Measurements from ENCODE around the gene DNAH6.

DNAH6 gene

DNA sequence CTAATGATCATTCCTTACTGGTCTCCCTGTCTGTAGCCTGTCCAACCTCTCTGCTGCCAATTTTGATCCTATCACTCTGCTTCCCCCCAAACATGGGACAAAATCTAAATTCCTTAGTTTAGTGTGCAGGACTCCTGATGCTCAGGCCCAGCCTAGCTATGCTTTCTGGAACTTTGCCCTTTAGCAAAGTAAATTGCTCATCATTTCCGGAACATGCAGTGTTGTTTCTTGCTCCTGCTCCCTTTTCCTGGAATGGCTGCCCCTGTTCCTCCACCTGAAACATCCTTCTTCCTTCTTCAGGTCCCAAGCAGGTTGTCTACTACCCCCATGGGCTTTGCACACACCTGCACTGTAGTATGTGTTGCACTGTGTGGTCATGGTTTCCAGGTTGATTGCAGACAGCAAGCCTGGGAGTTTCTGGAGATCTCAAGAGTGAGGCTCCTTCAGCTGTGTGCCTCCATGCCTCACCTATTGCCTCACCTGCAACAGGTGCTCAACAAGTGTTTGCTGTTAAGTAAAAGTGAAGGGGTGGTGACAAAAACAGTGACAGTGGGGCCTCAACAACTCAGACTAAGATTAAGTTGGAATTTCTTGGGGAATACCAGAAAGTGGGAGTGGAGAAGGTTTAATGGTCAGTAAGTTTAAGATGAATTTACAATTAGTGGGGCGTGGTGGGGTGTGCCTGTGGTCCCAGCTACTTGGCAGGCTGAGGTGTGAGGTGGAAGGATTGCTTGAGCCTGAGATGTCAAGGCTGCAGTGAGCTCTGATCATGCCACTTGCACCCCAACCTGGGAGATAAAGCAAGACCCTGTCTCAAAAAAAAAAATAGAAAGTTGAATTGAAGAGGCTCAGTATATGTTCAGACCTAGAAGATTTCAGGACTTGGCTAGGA is 120.0 kb downstream of the DNAH6 start:
- DNase-seq: no peak

GRCh38 chr2:84639751-84640150 is 123.5 kb downstream of the DNAH6 start:
- DNase-seq: no peak

DNA sequence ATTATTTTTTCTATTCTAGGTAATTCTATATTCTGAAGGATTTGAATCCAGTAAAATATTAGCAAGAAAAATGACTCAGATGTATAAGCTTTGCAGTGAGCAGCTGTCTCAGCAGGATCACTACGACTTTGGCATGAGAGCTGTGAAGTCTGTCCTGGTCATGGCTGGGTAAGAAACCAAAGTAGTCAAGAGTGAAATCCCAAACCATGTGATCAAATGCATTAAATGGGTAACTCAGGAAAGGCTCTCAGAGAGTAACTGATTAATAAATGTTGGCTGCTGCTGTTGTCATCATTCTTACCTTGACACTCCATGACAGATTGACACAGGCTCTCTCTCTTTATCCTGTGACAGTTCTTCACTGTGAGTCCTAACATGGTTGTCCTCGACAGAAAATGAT is 124.1 kb downstream of the DNAH6 start:
- DNase-seq: no peak

- DNase-seq: no peak
Observed at GRCh38 chr2:84641021-84641420, 124.7 kb downstream of the DNAH6 start.

DNA sequence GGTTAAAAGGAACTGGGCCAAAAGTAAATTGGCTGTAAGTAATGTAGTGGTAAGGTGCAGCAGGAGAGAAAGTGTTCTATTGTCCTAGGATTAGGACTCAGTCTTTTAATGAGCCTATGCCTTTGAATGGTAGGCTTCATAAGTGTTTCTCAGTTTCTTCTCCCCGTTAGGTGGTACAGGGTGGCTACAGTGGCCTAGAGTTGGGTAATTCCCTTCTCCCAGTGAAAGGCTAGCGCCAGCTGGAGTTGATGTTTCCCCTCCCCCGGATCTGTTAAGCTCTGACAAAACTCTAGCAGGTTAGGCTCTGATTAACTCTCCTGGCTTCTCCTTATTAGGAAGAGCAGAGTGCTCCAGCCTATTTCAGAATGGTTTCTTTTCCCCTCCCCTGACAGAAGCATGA is 127.7 kb downstream of the DNAH6 start:
- DNase-seq: no peak

GRCh38 chr2:84646514-84646913 is 130.2 kb downstream of the DNAH6 start:
- DNase-seq: no peak

- no peak for DNase-seq
Observed at GRCh38 chr2:84647267-84647666, 131.0 kb downstream of the DNAH6 start.

DNA sequence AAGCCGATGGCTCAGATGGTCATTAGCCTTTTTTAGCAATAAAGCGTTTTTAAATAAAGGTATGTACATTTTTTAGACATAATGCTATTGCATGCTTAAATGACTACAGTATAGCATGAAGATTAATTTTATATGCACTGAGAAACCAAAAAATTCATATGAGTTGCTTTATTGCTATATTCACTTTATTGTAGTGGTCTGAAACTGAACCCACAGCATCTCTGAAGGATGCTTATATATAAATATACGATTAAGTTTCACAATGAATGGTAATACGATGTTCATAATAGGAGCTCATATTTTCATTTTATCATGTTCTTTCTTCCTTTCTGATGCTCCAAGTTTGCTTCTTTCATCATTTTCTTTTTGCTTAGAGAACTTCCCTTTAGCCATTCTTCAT is 132.8 kb downstream of the DNAH6 start:
- no peak for DNase-seq

GRCh38 chr2:84649487-84650142 is 133.3 kb downstream of the DNAH6 start:
- DNase-seq: no peak

DNA sequence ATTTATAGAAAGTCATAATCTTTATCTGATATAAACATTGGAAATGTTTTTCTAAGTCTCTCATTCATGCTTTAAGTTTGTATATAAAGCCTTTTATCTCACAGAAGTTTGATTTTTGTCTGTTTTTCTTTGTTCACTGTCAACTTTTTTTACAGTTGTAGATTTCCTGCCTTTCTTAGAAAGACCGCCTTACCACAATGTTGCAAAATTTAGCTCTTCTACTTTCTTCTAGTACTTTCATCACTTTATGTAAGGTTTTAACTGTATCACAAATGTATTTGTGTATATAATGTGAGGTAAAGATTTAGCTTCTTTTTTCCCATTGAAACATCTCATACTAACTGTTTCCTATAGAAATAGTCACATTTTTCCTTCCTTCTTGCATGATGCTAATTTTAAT is 136.1 kb downstream of the DNAH6 start:
- no peak for DNase-seq

DNA sequence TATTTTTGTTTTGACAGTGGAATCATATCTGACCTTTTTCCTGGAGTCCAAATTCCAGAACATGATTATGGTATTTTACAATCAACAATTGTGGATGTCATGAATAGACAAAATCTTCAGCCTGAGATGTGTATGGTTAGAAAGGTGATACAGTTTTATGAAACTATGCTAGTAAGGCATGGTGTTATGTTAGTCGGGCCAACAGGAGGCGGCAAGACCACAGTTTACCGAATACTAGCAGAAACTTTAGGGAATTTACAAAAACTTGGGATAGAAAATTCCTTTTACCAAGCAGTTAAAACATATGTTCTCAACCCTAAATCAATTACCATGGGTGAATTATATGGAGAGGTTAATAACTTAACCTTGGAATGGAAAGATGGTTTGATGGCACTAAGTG is 137.0 kb downstream of the DNAH6 start:
- no peak for DNase-seq

DNA sequence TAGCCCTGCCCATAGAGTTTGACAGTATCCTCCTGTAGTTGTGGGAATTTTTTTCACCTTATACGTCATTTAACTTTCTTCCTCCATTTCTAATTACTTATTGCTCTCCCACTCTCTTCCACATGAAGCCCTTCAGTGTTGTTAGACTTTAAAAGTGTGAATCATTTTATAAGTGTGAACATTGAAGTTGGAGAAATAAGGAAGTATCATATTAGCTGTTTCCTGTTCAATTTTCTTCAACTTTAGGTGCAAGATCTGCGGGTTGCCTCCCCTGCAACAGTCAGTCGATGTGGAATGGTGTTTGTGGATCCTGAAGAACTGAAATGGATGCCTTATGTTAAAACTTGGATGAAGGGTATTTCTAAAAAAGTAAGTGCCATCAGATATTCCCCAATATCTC is 138.1 kb downstream of the DNAH6 start:
- DNase-seq: no peak

GRCh38 chr2:84669122-84669521 is 152.8 kb downstream of the DNAH6 start:
- no peak for DNase-seq

GRCh38 chr2:84674099-84674498 is 157.8 kb downstream of the DNAH6 start:
- no peak for DNase-seq

GRCh38 chr2:84674586-84674985 is 158.3 kb downstream of the DNAH6 start:
- no peak for DNase-seq

DNA sequence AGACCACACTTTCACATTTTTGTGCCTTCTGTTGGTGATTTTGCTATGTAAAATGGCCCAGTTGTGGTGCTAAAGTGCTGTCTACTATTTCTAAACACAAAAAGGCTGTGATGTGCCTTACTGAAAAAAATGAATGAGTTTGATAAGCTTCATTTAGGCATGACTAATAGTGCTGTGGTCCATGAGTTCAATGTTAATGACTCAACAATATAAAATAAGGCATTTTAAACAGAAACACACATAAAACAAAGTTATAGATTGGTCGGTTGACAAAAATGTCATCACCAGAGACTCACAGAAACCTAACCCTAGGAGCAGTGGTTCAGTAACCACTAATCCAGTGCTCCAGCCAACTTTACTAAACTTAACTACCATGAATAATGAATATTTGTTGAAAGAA is 160.0 kb downstream of the DNAH6 start:
- no peak for DNase-seq

- no peak for DNase-seq
Observed at GRCh38 chr2:84678214-84678613, 161.9 kb downstream of the DNAH6 start.

DNA sequence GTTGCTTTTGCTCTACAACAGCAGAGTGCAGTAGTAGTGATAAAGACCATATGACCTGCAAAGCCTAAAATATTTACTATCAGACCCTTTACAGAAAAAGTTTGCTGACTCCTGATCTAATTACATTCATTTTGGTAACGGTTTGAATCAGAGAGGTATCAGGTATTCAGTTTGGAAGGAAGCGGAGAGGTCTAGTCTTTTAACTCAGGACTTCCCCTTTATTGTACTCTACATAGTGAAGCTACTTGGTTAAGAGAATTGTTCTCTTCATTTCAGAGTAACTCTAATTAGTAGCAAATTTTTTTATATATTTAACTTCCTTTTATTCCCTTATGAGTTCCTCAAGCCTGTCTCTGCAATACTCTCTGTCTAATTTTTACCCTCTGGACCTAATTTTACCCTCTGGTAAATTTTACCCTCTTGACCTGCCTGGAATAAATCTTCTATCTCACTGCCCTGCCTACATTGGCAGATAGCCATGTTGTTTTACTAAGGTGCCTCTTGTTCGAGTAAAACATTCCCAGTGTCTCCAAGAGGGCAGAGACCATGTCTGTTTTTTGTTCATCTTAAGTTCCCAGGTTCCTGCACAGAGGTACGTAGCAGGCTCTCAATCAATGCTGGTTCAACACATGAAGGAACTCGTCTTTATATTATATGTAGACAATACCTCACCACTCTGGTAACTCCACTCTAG is 170.6 kb downstream of the DNAH6 start:
- DNase-seq: no peak

- no peak for DNase-seq
Observed at GRCh38 chr2:84687498-84688149, 171.3 kb downstream of the DNAH6 start.

GRCh38 chr2:84690225-84690624 is 173.9 kb downstream of the DNAH6 start:
- no peak for DNase-seq

DNA sequence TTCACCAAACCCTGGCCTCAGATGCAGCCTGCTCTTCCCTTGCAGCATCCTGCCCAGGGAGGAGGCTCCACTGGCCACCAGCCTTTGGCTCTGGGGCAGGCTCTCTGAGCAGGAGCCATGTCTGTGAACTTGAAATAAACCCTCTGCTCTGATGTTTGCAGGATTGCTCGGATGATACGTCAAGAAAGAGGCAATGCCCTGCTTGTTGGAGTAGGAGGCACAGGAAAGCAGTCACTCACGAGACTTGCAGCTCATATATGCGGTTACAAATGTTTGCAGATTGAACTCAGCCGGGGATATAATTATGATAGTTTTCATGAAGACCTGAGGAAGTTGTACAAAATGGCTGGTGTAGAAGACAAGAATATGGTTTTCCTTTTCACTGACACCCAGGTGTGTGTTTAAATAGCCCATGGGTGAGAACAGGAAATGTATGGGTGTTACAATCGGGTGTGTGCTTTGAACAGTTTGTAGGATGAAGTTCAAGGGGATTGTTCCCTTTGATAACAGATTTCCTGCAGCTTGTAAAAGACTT is 177.9 kb downstream of the DNAH6 start:
- DNase-seq: no peak

DNA sequence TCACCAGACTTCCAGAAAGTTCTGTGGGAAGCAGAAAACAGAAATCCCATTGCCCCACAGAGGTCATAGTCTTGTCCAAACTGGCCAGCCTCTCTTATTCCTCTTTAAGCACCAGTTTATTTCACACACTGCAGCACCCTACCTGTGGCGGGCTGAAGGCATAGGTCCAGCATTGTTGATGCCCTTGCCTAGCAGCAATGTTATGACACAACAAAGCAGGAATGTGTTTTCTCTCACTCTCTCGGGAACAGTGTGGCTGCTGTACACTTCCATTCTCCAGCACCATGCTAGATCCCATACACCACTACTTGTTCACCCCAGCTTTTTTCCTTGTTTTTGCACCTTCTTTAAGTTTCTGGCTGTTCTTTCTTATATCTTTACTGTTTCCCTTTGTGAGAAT is 181.6 kb downstream of the DNAH6 start:
- DNase-seq: no peak

DNA sequence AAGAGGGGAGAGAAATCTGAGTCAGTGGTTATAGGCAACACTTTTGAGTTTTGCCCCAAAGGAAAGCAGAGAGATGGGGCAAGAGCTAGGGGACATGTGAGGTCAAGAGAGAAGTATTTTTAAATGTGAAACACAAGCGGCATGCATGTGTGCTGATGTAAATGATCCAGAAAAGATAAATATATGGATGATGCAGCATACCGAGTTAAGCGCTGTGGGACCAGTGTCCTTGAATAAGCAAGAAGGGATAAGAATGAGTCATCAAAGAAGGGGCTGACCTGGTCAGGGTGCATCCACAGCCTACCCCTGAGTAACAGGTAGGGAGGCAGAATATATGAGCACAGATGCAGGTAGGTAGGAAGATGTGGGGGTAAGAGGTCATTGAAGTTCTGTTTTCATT is 183.7 kb downstream of the DNAH6 start:
- DNase-seq: no peak

All from right forelimb (tissue), 1 donor.